ENCODE measurements around the gene NPIPB8. TPM values are rescaled to one million over a fixed set of nuclear protein-coding genes. Genes with fewer than 3 reads are reported as not detected.

The NPIPB8 gene
- not detected in 2 replicates for total RNA-seq

DNA sequence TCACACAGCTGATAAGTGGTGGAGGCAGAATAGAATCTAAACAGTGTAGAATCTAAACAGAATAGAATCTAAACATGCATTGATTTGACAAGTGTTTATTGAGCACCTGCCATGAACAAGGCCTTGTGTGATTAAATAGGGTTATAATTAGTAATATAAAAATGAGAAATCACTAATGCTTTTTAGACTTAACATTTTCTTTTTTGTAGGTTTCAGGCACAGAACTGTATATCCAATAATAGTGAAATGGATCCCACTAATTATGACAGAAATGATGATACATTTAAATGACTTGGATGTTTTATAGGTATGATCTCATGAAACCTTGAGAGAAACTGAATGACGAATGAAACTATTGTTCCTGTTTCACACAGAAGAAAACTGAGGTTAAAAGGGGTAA, at the start of gene NPIPB8:
Gene NPIPB8, plus strand, starts transcription at position 301 of the 400 bp plus-strand sequence. CDS start 296 bp downstream, outside the sequence.

GRCh38 chr16:28596840-28597691, 40.8 kb upstream of the NPIPB8 start, which contains the start of gene SULT1A2:
SULT1A2 (minus strand) TSS chr16:28597050; CDS start chr16:28595930, 1,120 bp downstream.

GRCh38 chr16:28609631-28610594, 28.0 kb upstream of the NPIPB8 start, which contains the start of gene SULT1A1:
SULT1A1 (minus strand) TSS chr16:28610044; CDS start chr16:28608855, 1,189 bp downstream.

Other genes with a start within 250 kb of the NPIPB8 start
- 107 and 141 TPM in 2 replicates for gene EIF3CL, start 234.2 kb upstream of the NPIPB8 start, total RNA-seq
- gene NPIPB7, start 165.7 kb upstream of the NPIPB8 start, total RNA-seq = not detected in 2 replicates
- 14.3 and 28.0 TPM in 2 replicates for gene CLN3, start 146.0 kb upstream of the NPIPB8 start, total RNA-seq
- gene APOBR, start 143.4 kb upstream of the NPIPB8 start, total RNA-seq = not detected in 2 replicates
- gene IL27, start 131.2 kb upstream of the NPIPB8 start, total RNA-seq = not detected in 2 replicates
- 1.1 and 45.3 TPM in 2 replicates for gene NUPR1, start 99.1 kb upstream of the NPIPB8 start, total RNA-seq
- gene SGF29, start 84.1 kb upstream of the NPIPB8 start, total RNA-seq = 11.2 and 20.8 TPM in 2 replicates
- 0.44 TPM in 1 of 2 replicates, not detected in the other for gene SULT1A2, start 41.0 kb upstream of the NPIPB8 start, total RNA-seq
- gene SULT1A1, start 28.0 kb upstream of the NPIPB8 start, total RNA-seq = 0.57 and 13.3 TPM in 2 replicates
- 126 and 142 TPM in 2 replicates for gene EIF3C, start 73.4 kb downstream of the NPIPB8 start, total RNA-seq
- 1.8 and 3.7 TPM in 2 replicates for gene NPIPB9, start 113.7 kb downstream of the NPIPB8 start, total RNA-seq
- 62.0 and 106 TPM in 2 replicates for gene ATXN2L, start 184.9 kb downstream of the NPIPB8 start, total RNA-seq
- 96.9 and 122 TPM in 2 replicates for gene TUFM, start 208.3 kb downstream of the NPIPB8 start, total RNA-seq
- gene SH2B1, start 225.8 kb downstream of the NPIPB8 start, total RNA-seq = 16.2 and 24.8 TPM in 2 replicates
- 0.29 and 0.44 TPM in 2 replicates for gene ATP2A1, start 240.4 kb downstream of the NPIPB8 start, total RNA-seq

Data from placental pericyte (primary cell).